NT2/D1 (cell line): ENCODE data around the gene CCDC146.

Experiments used
- SUZ12 ChIP-seq: IDR thresholded peaks from 2 replicates; pipeline ENCODE4 v1.6.1; 2011; ENCODE audit not compliant: insufficient read length, insufficient read depth; ENCODE audit errors: extremely low read depth
- YY1 ChIP-seq: IDR thresholded peaks from 2 replicates; pipeline ENCODE4 v1.6.1; 2011; ENCODE audit not compliant: insufficient read length, insufficient read depth

- TF ChIP-seq YY1 (no peak), SUZ12 (no peak)
These were observed 117.1 kb downstream of the CCDC146 start for GRCh38 chr7:77239471-77239870.
